Transverse colon (tissue), 4 donors: ENCODE measurements around the gene CACNA1C. TPM values are rescaled to one million over a fixed set of nuclear protein-coding genes. Genes with fewer than 3 reads are reported as not detected.

ENCODE experiments used
- DNase-seq: peaks from one replicate; pipeline ENCODE4 v3.0.0-alpha.2; 2019
- H3K27ac ChIP-seq, 4 donors: fragments of 200-600 bp; sonication (generic); 2 replicates each; pipeline ENCODE4 v1.5.1; 2016 to 2018; ENCODE audit warnings: inconsistent platforms in 4 of 4
- H3K27me3 ChIP-seq: fragments of 200-600 bp; sonication (generic); 2 replicates; pipeline ENCODE4 v1.5.1; 2017; ENCODE audit warnings: inconsistent platforms
- H3K36me3 ChIP-seq, 4 donors: fragments of 200-600 bp; sonication (generic); 2 replicates each; pipeline ENCODE4 v1.5.1; 2017 to 2019; ENCODE audit warnings: inconsistent platforms in 4 of 4
- H3K4me1 ChIP-seq, 4 donors: fragments of 200-600 bp; sonication (generic); 2 replicates each; pipeline ENCODE4 v1.5.1; 2017 to 2020; ENCODE audit warnings: inconsistent platforms in 4 of 4
- H3K4me3 ChIP-seq, 4 donors: fragments of 200-600 bp; sonication (generic); 1 replicate in 1 of 4; 2 replicates in 3 of 4; pipeline versions ENCODE4 v1.5.1 to v1.6.1; 2017 to 2019; ENCODE audit warnings: inconsistent platforms in 4 of 4
- H3K9me3 ChIP-seq, 2 donors: fragments of 200-600 bp; sonication (generic); 2 replicates each; pipeline ENCODE4 v1.5.1; 2017 to 2019; ENCODE audit warnings: inconsistent platforms in 2 of 2
- CTCF ChIP-seq, 5 experiments: fragments of 200-600 bp in 3 of 5; fragments of 450-650 bp in 2 of 5; sonication (generic) in 3 of 5; IDR thresholded peaks; 1 replicate in 2 of 5; 2 replicates in 3 of 5; pipeline ENCODE4 v1.5.1; 2016 to 2017; ENCODE audit warnings: antibody characterized with exemption in 5 of 5, inconsistent platforms in 3 of 5, mild to moderate bottlenecking in 2 of 5, moderate library complexity in 1 of 5
- EP300 ChIP-seq: sonication (generic); formaldehyde crosslinking; IDR thresholded peaks from one replicate; pipeline ENCODE4 v1.6.1; 2017; ENCODE audit warnings: antibody characterized with exemption, low read depth
- POLR2A ChIP-seq: fragments of 450-650 bp; IDR thresholded peaks from one replicate; pipeline ENCODE4 v1.6.1; 2016; ENCODE audit warnings: antibody characterized with exemption, mild to moderate bottlenecking, moderate library complexity
- POLR2AphosphoS5 ChIP-seq, 3 donors: sonication (generic); formaldehyde crosslinking; IDR thresholded peaks; one replicate each; pipeline ENCODE4 v1.6.1; 2016; ENCODE audit warnings: antibody characterized with exemption in 3 of 3
- WGBS, 2 donors: methylation state at CpG; one replicate each; pipeline ENCODE4 v1.1.5; 2018; ENCODE audit warnings: low coverage in 1 of 2; 5-methylcytosine and 5-hydroxymethylcytosine counted together
- in situ Hi-C, 4 donors: fragments of 200-750 bp; cut with MboI; loops; one replicate each; pipeline versions ENCODE4 v1.15.0 to v1.15.1; 2017; ENCODE audit warnings: low sequenced_read_pairs in 3 of 4, low pct_ligation_motif_present in 1 of 4, low pct_unique_long_range_greater_than_20kb in 1 of 4
- intact Hi-C: fragments of 100-400 bp; cut with DNase I; formaldehyde crosslinking; loops from one replicate; pipeline ENCODE4 v1.15.1; 2023; ENCODE audit warnings: low total_unique reads
- total RNA-seq, 4 donors: library from RNA; depleted of rRNA; stranded (reverse); fragments of >200 nt; gene quantifications; one replicate each; pipeline ENCODE4 v1.1.0, GENCODE V29; 2016

CACNA1C gene
- total RNA-seq, 4 donors from 2014 or later: 18.8 to 35.2 (median 24.8) TPM

- in situ Hi-C loops (no loop called here), intact Hi-C loops (no loop called here)
- H3K27me3 ChIP-seq: no peaks in the 10 kb centered on the region
- no peaks in the 10 kb centered on the region for H3K9me3 ChIP-seq
- WGBS, 2 donors: 83 to 96% methylated on average over 8 to 10 of the region's 10 CpGs
- DNase-seq: no peak
- H3K27ac ChIP-seq: no peak overlapping the region
- no peaks in the 10 kb centered on the region for H3K36me3 ChIP-seq
- TF ChIP-seq POLR2A (no peak), CTCF (IDR thresholded peaks at IDR 0.05) (no peak), POLR2AphosphoS5 (IDR thresholded peaks at IDR 0.05) (no peak), EP300 (no peak)
- no peak overlapping the region for H3K4me3 ChIP-seq
- peaks cover 0 to 4% (median 2%) of the 10 kb centered on the region in 4 donors for H3K4me1 ChIP-seq
Measured at GRCh38 chr12:2415568-2415944, 362.8 kb downstream of the CACNA1C start.

- intact Hi-C loops: no loop called here
- DNase-seq: no peak
- no peak for TF ChIP-seq EP300
- no peak for TF ChIP-seq POLR2AphosphoS5 (IDR thresholded peaks at IDR 0.05)
- no peak for TF ChIP-seq POLR2A
- no peak for TF ChIP-seq CTCF (IDR thresholded peaks at IDR 0.05)
- in situ Hi-C loops: no loop called here
- WGBS, 2 donors: 87 to 90% methylated on average over 6 to 8 of the region's 8 CpGs
- Histone ChIP-seq H3K27me3 (no peaks in the 10 kb centered on the region), H3K27ac (no peak overlapping the region), H3K4me1 (peaks cover 0 to 4% (median 1%) of the 10 kb centered on the region in 4 donors), H3K36me3 (no peaks in the 10 kb centered on the region), H3K4me3 (no peak overlapping the region), H3K9me3 (no peaks in the 10 kb centered on the region)
Measured at GRCh38 chr12:2416158-2416557, 363.4 kb downstream of the CACNA1C start.

- in situ Hi-C loops (no loop called here), intact Hi-C loops (no loop called here)
- TF ChIP-seq EP300 (no peak), POLR2A (no peak), POLR2AphosphoS5 (IDR thresholded peaks at IDR 0.05) (no peak), CTCF (IDR thresholded peaks at IDR 0.05) (no peak)
- no peaks in the 10 kb centered on the region for H3K9me3 ChIP-seq
- 89% methylated on average over 10 of the region's 10 CpGs; no CpG with 5 or more reads in 1 of the 2 donors for WGBS, 2 donors
- H3K27ac ChIP-seq: no peak overlapping the region
- DNase-seq: no peak
- no peaks in the 10 kb centered on the region for H3K27me3 ChIP-seq
- H3K36me3 ChIP-seq: no peaks in the 10 kb centered on the region
- H3K4me1 ChIP-seq: peaks cover 0 to 4% (median 0%) of the 10 kb centered on the region in 4 donors
- no peak overlapping the region for H3K4me3 ChIP-seq
Measured at GRCh38 chr12:2417481-2418160, 364.8 kb downstream of the CACNA1C start.

GRCh38 chr12:2418579-2418978, 365.8 kb downstream of the CACNA1C start:
- Histone ChIP-seq H3K4me3 (no peak overlapping the region), H3K4me1 (peaks cover 0 to 4% (median 0%) of the 10 kb centered on the region in 4 donors), H3K27me3 (no peaks in the 10 kb centered on the region), H3K36me3 (no peaks in the 10 kb centered on the region), H3K9me3 (no peaks in the 10 kb centered on the region), H3K27ac (no peak overlapping the region)
- in situ Hi-C loops: no loop called here
- no peak for TF ChIP-seq POLR2AphosphoS5 (IDR thresholded peaks at IDR 0.05)
- no peak for TF ChIP-seq CTCF (IDR thresholded peaks at IDR 0.05)
- no peak for TF ChIP-seq POLR2A
- no peak for TF ChIP-seq EP300
- WGBS, 2 donors: 83 to 100% methylated on average over 1 to 2 of the region's 2 CpGs
- DNase-seq: no peak
- intact Hi-C loops: no loop called here
